ENCODE data around the gene TMEM131. TPM values are rescaled to one million over a fixed set of nuclear protein-coding genes. Genes with fewer than 3 reads are reported as not detected.

The TMEM131 gene
- total and polyA plus RNA-seq, 2 of the 8 experiments (the other 6 are each of a cell fraction or from before 2014, with no cell fraction given): 9.7 to 22.9 TPM

GRCh38 chr2:97936881-97937280 lies 58.9 kb downstream of the TMEM131 start:
- no peak overlapping the region for H3K14ac ChIP-seq (ENCODE audit: insufficient read length)
- no peak overlapping the region for H2BK20ac ChIP-seq (ENCODE audit: low read length)
- WGBS, 2 experiments (ENCODE audit: extremely low coverage in 1 of 2, insufficient coverage in 1 of 2, insufficient read length in 1 of 2, insufficient replicate concordance in 2 of 2, low coverage in 1 of 2, low lambda C conversion rate in 2 of 2, missing lambda C conversion rate in 1 of 2): 71% methylated on average over 2 of the region's 2 CpGs; no CpG with 5 or more reads in 1 of the 2 experiments
- H3K4me2 ChIP-seq (ENCODE audit: insufficient read depth in 1 of 2, low read depth in 2 of 2, low read length in 2 of 2): no peak overlapping the region
- H4K91ac ChIP-seq (replicated peaks; ENCODE audit: insufficient read length, low read length): no peak overlapping the region
- no peak overlapping the region for H4K5ac ChIP-seq (ENCODE audit: insufficient read length, low read depth, low read length)
- peaks cover 7 to 12% of the 10 kb centered on the region in 2 experiments for H4K20me1 ChIP-seq (replicated peaks in 1 of 2; ENCODE audit: control insufficient read depth in 1 of 2, insufficient read depth in 2 of 2, low read length in 2 of 2)
- H2BK12ac ChIP-seq (ENCODE audit: low read depth, low read length): no peak overlapping the region
- no peak overlapping the region for H2AFZ ChIP-seq (ENCODE audit: low read length)
- CTCF ChIA-PET (ENCODE audit: partially characterized antibody): no interaction called here
- FAIRE-seq: no peak
- H3K79me1 ChIP-seq (ENCODE audit: low read depth, low read length): no peaks in the 10 kb centered on the region
- H4K8ac ChIP-seq (ENCODE audit: extremely low read depth, insufficient read depth, low read length): no peak overlapping the region
- H2BK120ac ChIP-seq (replicated peaks; ENCODE audit: low read depth, low read length): no peak overlapping the region
- no peaks in the 10 kb centered on the region for H3K23me2 ChIP-seq (ENCODE audit: low read depth, low read length)
- no peak overlapping the region for H3K23ac ChIP-seq (ENCODE audit: insufficient read length)
- peaks cover 0 to 47% of the 10 kb centered on the region in 2 experiments; a peak in 2 of 4 replicates for H3K79me2 ChIP-seq (ENCODE audit: control insufficient read depth in 1 of 2, insufficient read depth in 2 of 2, low read length in 2 of 2)
- H2BK15ac ChIP-seq (ENCODE audit: low read length): no peak overlapping the region
- H3K36me3 ChIP-seq (ENCODE audit: control insufficient read depth in 2 of 4, insufficient read depth in 4 of 4, low read length in 3 of 4): no peaks in the 10 kb centered on the region
- H3K4me3 ChIP-seq (ENCODE audit: extremely low read depth in 1 of 4, insufficient read depth in 2 of 4, low read depth in 3 of 4, low read length in 4 of 4): no peak overlapping the region
- H3K18ac ChIP-seq (ENCODE audit: extremely low read depth, low read length): no peak overlapping the region
- no peak overlapping the region for H3K4ac ChIP-seq (replicated peaks; ENCODE audit: insufficient read length, low read depth, low read length)
- H3K4me1 ChIP-seq (replicated peaks in 1 of 4; ENCODE audit: control insufficient read depth in 3 of 4, insufficient read depth in 4 of 4, low read length in 3 of 4): peaks cover 0 to 5% (median 1%) of the 10 kb centered on the region in 4 experiments; a peak in 3 of 7 replicates
- H2AK5ac ChIP-seq (ENCODE audit: low read depth, low read length): no peak overlapping the region
- no peak overlapping the region for H3K27ac ChIP-seq (ENCODE audit: low read depth, low read length)
- H3K56ac ChIP-seq (replicated peaks; ENCODE audit: insufficient read length, low read depth, low read length): no peak overlapping the region
- no peaks in the 10 kb centered on the region; a peak in 1 of 4 replicates for H3K9me3 ChIP-seq (ENCODE audit: insufficient read depth in 2 of 2, low read depth in 1 of 2, low read length in 1 of 2)
- POLR2A ChIA-PET (ENCODE audit: partially characterized antibody): no interaction called here
- no peak overlapping the region for H3K9ac ChIP-seq (replicated peaks in 1 of 4; ENCODE audit: extremely low read depth in 1 of 4, low read depth in 3 of 4, low read length in 3 of 4)
- DNase-seq (ENCODE audit: low read depth in 1 of 2, low spot score in 2 of 2): no peak
- no peak overlapping the region for H2BK5ac ChIP-seq (ENCODE audit: low read depth, low read length)
- no peaks in the 10 kb centered on the region for H3K27me3 ChIP-seq (replicated peaks in 1 of 4; ENCODE audit: control insufficient read depth in 3 of 4, extremely low read depth in 1 of 4, insufficient read depth in 3 of 4, low read length in 3 of 4)
- TF ChIP-seq CBX5 (IDR thresholded peaks at IDR 0.05; ENCODE audit: low read depth, low read length) (no peak), NRF1 (IDR thresholded peaks at IDR 0.05; ENCODE audit: low read depth, low read length) (no peak), RFX5 (IDR thresholded peaks at IDR 0.05; ENCODE audit: borderline replicate concordance, low read depth, low read length) (no peak), EZH2 (IDR thresholded peaks at IDR 0.05; ENCODE audit: low read depth, low read length, severe bottlenecking) (no peak), SP4 (IDR thresholded peaks at IDR 0.05; ENCODE audit: low read length) (no peak), EGR1 (IDR thresholded peaks at IDR 0.05; ENCODE audit: borderline replicate concordance, low read depth, low read length) (no peak), CHD2 (IDR thresholded peaks at IDR 0.05; ENCODE audit: low read length) (no peak), SIN3A (conservative IDR thresholded peaks at IDR 0.05 in 1 of 2, IDR thresholded peaks at IDR 0.05 in 1 of 2; ENCODE audit: low read depth in 1 of 2, low read length in 2 of 2) (no peak), JUN (IDR thresholded peaks at IDR 0.05; ENCODE audit: low read depth, low read length) (no peak), CBX8 (IDR thresholded peaks at IDR 0.05; ENCODE audit: borderline replicate concordance, low read depth, low read length) (no peak), RBBP5 (IDR thresholded peaks at IDR 0.05; ENCODE audit: borderline replicate concordance, low read depth, low read length) (no peak), BCL11A (IDR thresholded peaks at IDR 0.05; ENCODE audit: low read depth in 2 of 2, low read length in 2 of 2) (no peak), MAX (IDR thresholded peaks at IDR 0.05) (no peak), KDM4A (IDR thresholded peaks at IDR 0.05; ENCODE audit: low read depth, low read length, severe bottlenecking) (no peak)

Measured in H1 (cell line).